Sigmoid colon (tissue), 4 donors: ENCODE data around the gene ASB3.

Experiments used
- EP300 ChIP-seq, 4 donors: sonication (generic); formaldehyde crosslinking; IDR thresholded peaks; one replicate each; pipeline ENCODE4 v1.6.1; 2017; ENCODE audit warnings: antibody characterized with exemption in 4 of 4
- POLR2A ChIP-seq, 2 donors: fragments of 450-650 bp; IDR thresholded peaks; one replicate each; pipeline ENCODE4 v1.6.1; 2016; ENCODE audit warnings: antibody characterized with exemption in 2 of 2, mild to moderate bottlenecking in 2 of 2, moderate library complexity in 2 of 2
- TF ChIP-seq, protein P1 (sequence below), 4 experiments: fragments of 450-650 bp in 3 of 4; fragments of 200-600 bp in 1 of 4; IDR thresholded peaks; one replicate each; pipeline ENCODE4 v1.5.1; 2016 to 2019; ENCODE audit warnings: antibody characterized with exemption in 4 of 4, mild to moderate bottlenecking in 3 of 4, moderate library complexity in 2 of 4

DNA sequence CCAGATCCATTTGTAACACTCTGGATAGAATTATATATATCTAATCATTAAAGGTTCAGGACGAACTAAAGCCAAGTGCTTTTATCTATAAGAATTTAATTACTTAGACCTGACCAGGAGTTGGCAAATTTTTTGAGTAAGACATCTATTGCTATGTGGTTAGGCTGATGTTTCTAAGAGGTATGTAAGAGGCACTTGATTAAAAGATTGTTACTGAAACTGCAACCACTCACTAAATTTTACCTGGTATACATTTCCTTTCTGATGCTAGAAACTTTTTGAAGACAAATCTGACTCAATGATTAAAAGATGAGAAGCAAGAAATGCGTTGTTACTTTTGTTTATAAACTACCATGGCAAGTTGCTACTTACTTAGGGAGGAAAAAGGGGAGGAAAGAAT is 95.9 kb downstream of the ASB3 start:
- TF ChIP-seq, protein P1, sequence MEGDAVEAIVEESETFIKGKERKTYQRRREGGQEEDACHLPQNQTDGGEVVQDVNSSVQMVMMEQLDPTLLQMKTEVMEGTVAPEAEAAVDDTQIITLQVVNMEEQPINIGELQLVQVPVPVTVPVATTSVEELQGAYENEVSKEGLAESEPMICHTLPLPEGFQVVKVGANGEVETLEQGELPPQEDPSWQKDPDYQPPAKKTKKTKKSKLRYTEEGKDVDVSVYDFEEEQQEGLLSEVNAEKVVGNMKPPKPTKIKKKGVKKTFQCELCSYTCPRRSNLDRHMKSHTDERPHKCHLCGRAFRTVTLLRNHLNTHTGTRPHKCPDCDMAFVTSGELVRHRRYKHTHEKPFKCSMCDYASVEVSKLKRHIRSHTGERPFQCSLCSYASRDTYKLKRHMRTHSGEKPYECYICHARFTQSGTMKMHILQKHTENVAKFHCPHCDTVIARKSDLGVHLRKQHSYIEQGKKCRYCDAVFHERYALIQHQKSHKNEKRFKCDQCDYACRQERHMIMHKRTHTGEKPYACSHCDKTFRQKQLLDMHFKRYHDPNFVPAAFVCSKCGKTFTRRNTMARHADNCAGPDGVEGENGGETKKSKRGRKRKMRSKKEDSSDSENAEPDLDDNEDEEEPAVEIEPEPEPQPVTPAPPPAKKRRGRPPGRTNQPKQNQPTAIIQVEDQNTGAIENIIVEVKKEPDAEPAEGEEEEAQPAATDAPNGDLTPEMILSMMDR (IDR thresholded peaks at IDR 0.05) = no peak
- TF ChIP-seq POLR2A (IDR thresholded peaks at IDR 0.05) (no peak), EP300 (IDR thresholded peaks at IDR 0.05) (no peak)
